ENCODE results near the gene FAM3A.

FAM3A gene

GRCh38 chrX:154466907-154467306 is 49.1 kb downstream of the FAM3A start:
- TF ChIP-seq CTCF (IDR thresholded peaks at IDR 0.05; ENCODE audit: low read depth, low read length), result no peak
- H3K4me3 ChIP-seq (ENCODE audit: low read depth, low read length), result no peak overlapping the region

- no peak for TF ChIP-seq CTCF (IDR thresholded peaks at IDR 0.05; ENCODE audit: low read depth, low read length)
These were observed 50.0 kb downstream of the FAM3A start for GRCh38 chrX:154466036-154466435.

GRCh38 chrX:154465601-154466000 is 50.4 kb downstream of the FAM3A start:
- no peak for TF ChIP-seq CTCF (IDR thresholded peaks at IDR 0.05; ENCODE audit: low read depth, low read length)
- H3K4me3 ChIP-seq (ENCODE audit: low read depth, low read length), result no peak overlapping the region

More at GRCh38 chrX:154466036-154466435, 50.0 kb downstream of the FAM3A start:
- H3K4me3 ChIP-seq (ENCODE audit: low read depth, low read length), result no peak overlapping the region

GRCh38 chrX:154464806-154465365 is 51.1 kb downstream of the FAM3A start:
- no peak for TF ChIP-seq CTCF (IDR thresholded peaks at IDR 0.05; ENCODE audit: low read depth, low read length)
- H3K4me3 ChIP-seq (ENCODE audit: low read depth, low read length), result no peak overlapping the region

GRCh38 chrX:154463611-154464220 is 52.3 kb downstream of the FAM3A start:
- H3K4me3 ChIP-seq (ENCODE audit: low read depth, low read length), result no peak overlapping the region
- TF ChIP-seq CTCF (IDR thresholded peaks at IDR 0.05; ENCODE audit: low read depth, low read length), result no peak

- H3K4me3 ChIP-seq (ENCODE audit: low read depth, low read length), result no peak overlapping the region
- TF ChIP-seq CTCF (IDR thresholded peaks at IDR 0.05; ENCODE audit: low read depth, low read length), result no peak
These were observed 53.6 kb downstream of the FAM3A start for GRCh38 chrX:154462396-154462795.

- no peak for TF ChIP-seq CTCF (IDR thresholded peaks at IDR 0.05; ENCODE audit: low read depth, low read length)
- H3K4me3 ChIP-seq (ENCODE audit: low read depth, low read length), result peak overlapping the region; percentile 76
These were observed 55.7 kb downstream of the FAM3A start for GRCh38 chrX:154460326-154460725.
